HG03103 (cell line): ENCODE data around the gene RBBP4.
A peak's percentile ranks its signal among the peaks of the same experiment; 100 is the strongest.
"Not testable (repeated sequence)": the region's sequence is repeated elsewhere in the genome, so short reads cannot be mapped to it uniquely, and the experiment has no call there.

Source experiments
- ATAC-seq: cut with Tn5 transposase; IDR thresholded peaks from one replicate; pipeline ENCODE4 v1.9.1; 2021; ENCODE audit warnings: low read depth; ENCODE audit not compliant: unreplicated experiment

The RBBP4 gene

DNA sequence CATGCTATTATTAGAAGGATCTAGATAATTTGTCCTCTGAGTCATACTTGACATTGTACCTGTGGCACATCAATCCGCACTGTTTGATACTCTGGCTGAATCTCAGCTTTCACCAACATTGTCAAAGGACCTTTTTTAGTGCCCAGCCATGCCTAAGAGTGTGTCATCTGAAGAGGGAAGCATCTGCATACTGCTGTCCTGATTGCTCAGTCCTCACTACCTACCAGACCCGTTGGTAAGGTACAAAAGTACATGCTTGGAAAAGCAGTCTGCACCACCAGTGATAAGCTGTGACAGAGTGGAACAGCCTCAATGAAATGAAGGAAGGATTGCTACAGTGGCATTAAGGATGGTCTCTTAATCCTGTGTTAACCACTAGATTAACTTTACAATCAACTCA is 34.5 kb downstream of the RBBP4 start:
- ATAC-seq = no peak

DNA sequence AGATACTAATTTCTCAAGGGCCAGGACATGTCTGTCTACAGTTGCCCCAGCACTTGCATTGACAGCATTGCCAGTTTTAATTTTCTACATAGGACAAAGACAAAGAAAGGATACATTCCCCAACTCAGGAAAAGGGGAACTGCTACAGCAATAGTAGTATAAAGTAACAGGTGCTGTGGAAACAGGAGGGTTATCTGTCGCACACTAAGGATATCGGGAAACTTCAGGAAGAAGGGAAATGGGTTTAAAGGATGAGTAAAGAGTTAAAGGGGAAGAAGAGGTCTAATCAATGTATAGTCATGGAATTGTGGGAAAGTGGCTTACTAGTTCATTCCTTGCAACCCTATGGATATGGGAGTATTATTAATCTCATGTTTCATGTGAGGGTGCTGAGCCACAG is 35.4 kb downstream of the RBBP4 start:
- no peak for ATAC-seq

DNA sequence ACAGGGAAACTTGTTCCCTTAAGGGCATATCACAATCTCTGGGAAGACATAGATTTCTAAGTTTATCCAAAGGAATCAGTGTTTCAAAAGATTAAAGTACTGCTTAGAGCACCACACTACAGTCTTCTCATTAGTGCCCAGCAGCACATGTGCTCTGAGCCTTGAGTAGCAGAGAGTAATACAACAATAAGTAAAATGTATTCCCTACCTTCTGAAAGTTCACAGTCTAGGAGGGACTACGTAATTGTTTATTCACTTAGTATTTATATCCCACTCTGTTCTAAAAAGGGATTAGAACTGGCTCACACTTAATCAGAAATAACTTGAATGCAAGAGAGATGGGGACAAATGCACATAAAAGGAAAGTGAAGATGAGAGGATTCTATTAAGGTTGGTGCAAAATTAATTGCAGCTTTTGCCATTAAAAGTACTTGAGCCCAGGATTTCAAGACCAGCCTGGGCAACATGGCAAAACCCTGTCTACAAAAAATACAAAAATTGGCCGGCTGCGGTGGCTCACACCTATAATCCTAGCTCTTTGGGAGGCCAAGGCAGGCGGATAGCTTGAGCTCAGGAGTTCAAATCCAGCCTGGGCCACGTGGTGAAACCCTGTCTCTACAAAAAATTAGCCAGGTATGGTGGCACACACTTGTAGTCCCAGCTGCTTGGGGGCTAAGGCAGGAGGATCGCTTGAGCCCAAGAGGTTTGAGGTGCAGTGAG is 42.6 kb downstream of the RBBP4 start:
- no peak for ATAC-seq

DNA sequence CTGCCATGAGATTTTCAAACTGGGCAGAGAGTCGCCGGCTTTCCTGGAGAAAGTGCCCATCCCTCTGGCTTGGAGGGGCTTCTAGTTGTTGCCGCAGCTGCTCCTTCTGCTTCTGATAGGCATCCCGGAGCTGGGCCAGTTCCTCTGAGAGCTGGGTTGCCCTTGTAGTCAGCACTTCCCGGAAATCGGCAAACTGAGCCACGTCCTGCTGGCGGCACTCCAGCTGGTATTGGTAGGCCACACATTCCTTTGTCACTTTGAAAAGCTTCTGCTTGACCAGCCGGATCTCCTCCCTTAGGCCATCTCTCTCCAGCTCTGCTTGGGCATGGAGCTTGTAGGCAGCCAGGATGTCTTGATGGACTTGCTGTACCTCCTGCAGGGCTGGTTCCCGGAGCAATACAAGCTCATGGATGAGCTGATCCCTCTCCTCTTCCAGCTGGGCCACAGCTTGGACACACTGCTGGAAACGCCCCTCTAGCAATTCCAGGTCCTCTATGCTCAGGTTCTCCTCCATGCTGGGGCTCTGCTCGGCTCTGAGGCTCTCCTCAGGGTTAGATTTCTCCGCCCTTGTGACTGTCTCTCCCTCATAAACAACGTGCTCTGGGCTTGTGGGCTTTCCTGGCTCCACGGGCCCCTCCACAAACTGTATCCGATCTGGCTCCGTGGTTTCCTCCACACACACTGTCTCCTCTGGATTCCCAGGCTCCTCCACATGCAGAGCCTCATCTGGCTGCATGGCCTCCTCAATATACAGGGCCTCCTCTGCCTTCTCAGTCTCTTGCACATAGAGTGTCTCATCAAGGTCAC is 44.3 kb downstream of the RBBP4 start:
- ATAC-seq = no peak

DNA sequence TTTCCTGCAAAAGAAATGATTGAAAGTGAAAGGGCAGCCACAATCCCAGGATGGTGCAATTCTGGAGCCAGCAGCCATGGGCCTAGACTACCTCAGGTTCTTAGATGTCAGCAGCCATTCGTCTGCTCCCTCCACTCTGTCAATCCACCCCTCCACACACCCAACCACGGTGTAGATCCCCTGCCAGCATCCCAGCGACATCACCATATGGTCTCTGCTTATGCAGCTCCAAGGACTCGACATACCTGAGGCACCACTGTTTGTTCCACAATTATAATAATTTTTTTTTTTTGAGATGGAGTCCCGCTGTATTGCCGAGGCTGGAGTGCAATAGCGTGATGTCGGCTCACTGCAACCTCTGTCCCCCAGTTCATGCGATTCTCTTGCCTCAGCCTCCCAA is 45.0 kb downstream of the RBBP4 start:
- ATAC-seq = no peak

DNA sequence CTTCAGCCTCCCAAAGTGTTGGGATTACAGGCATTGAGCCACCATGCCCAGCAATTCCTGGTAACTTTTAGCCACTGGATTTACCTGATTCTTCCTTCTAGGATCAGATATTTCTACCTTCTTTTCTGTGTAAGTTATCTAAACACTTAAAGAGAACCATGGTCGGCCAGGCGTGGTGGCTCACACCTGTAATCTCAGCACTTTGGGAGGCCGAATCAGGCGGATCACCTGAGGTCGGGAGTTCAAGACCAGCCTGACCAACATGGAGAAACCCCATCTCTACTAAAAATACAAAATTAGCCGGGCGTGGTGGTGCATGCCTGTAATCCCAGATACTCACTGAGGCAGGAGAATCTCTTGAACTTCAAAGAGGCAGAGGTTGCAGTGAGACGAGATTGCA is 46.0 kb downstream of the RBBP4 start:
- ATAC-seq = not testable (repeated sequence)

DNA sequence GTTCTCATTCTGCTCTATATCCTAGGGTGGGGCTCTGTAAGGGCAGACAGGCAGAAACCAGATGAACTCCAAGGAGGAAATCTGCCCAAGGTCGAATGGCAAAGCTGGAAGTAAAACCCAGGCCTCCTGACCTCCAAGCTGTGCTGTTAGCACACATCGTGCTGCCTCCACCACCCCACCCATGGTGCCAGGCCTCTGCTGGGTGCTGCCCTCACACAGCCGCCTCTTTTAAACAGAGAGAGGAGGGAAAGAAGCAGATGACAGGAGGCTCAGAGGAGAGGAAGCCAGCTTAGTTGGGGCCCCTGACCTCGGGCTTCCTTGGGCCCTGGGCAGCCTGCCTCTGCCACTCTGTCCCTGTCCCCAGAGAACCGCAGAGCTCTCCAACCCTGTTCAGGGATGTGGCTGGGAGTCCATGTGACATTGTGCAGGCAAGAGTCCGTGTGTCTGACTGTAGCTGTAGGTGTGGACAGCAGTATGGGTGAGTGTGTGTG is 50.5 kb downstream of the RBBP4 start:
- no peak for ATAC-seq

DNA sequence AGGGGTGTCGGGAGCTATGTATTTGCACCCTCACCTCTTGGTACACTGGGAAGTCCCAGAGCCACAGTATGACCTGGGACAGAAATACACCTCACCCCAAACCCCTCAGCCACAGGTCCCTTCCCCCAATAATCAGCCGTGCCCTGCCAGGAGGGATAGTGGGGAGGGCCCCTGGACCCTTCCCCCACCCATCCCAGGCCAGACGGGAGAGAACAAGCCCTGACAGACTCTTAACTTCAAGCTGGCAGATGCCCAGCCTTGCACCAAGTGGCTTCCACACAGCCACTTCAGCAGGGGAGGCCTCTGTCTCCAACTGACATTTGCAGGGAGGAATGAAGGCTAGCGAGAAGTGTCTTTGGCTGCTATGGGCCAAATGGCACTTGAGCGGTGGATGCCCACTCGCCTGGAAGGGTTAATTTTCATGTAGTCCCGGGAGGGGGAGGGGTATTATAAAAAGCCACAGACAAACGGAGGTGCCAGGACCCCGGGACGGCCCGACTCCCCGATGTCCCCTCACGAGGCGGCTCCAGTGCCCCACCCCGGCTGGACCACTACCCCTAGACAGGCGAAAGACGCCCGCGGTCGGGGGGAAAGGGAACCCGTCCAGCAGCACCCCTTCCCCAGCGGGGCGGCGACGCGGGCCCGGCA is 51.1 kb downstream of the RBBP4 start:
- no peak for ATAC-seq

DNA sequence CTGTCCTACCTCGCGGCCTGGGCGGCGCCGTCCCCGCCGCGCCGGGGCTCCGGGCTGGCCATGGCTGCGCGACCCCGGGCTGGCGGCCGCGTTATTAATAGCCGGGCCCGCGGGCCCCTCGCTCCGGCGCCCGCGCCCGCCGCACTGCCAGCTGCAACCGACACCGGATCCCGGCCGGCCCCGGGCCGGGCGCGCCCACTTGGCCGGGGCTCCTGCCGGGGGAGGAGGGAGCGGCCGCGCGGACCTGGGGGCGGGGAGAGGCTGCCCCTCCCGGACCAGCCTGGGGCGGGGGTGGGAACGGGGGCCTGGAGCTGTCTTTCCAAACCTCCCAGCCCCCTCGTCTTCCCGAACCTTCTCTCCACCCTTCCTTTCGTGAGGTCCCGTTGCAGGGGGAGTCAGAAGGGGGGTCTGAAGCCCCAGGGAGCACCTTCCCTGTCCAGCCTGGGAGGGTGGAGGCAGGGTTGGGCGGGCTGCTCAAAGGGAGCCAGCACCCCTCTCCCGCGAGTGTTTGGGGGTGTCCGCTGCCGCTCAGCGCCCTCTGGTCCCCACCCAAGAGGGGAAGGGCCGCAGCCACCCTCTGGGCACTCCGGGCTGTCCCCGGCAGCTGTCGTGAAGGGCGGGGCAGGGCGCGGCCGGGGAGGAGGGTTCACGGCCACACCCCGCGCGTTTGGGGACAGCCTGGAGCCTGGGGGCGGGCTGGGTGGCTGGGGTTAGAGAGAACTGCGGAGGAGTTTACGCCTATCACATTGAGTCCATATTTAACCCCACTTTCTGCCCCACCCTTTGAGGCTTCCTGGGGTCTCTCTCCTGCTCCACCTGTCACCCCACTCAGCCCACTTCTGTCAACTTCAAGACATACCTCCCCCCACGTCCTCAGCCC is 51.8 kb downstream of the RBBP4 start, which contains the start of gene SYNC:
Gene SYNC (minus strand): TSS at position 172 of the 880 bp plus-strand sequence. CDS start 110 bp downstream, at position 62.
- no peak for ATAC-seq

DNA sequence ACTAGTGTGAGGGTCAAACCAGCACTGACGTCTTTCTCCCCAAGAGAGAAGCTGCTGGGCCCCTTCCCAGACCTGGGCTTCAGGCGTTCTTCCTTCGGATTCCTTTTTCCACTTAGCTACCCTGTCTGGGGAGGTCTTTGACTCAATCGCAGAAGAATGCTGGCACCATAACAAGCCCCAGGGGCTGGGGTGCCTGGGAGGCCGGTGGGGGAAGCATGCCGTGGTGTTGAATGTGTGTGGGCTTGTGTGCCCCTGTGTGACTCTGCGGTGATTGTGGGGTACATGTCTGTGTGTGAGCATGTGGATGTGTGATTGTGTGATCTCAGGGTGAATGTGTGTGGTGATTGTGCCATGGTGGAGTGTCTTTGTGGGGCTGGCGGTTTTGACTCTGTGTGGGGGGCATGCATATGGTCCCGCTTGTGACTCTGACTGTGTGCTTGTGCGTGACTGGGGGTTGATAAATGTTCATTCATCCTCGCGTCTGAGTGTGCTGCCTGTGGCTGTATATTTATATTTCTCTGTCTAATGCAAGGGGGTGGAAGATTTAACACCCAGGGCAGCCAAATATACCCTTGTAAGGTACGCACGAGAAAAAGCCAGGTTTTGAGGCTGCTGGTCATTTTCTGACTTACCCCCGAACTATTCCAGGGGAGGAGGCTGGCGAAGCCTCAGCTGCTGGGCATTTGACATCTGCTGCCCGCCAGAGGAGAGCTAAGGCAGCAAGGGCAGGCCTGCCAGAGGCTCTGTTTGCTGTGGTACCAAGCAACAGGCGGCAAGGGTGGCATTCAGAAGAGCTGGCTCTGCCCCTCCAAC is 52.7 kb downstream of the RBBP4 start:
- no peak for ATAC-seq

DNA sequence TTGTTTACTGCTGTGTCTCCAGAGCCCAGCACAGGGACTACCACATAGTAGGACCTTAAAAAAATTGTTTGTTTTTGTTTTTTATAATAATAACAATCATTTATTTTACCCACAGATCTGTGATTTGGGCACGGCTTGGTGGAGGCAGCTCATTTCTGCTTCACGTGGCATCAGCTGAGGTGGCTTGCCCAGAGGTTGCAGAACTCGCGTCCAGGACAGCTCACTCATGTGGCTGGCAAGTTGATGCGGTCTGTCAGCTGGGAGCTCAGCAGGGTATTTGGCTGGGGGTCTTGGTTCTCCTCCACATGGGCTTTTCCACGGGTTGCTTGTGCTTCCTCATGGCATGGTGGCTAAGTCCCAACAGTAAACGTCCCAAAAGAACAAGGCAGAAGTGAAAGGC is 54.5 kb downstream of the RBBP4 start:
- no peak for ATAC-seq

DNA sequence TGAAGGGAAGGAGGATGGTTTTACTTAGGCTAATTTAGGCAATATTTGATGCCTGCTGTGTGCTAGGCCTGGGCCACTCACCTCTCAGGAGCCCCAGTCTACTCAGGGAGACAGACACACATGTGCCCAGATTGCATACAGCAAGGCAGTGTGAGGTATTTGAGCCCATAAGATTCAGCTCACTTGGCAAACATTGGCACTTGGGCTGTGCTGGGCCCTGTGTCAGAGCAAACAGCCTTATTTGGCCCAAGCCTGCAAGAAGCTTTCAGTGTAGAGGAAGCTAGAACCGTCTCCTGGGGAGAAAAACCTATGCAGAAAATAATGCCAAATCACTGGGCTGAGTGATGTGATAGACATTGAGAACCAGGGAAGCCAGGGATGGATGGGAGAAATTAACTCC is 55.5 kb downstream of the RBBP4 start:
- no peak for ATAC-seq

DNA sequence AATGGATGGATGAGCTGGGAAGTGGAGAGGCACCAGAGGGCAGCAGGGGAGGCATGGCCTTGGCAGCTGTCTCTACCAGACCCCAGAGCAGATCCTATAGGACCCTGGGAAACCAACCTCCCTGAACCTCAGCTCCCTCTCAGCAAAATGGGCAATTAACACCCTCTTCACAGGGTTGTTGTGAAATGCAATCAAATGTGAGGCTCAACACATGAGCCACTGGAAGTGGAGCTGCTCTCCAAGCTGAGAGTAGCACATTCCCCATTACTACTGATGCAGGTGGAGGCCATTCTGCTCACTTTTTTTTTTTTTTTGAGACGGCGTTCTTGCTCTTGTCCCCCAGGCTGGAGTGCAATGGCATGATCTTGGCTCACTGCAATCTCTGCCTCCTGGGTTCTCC is 58.1 kb downstream of the RBBP4 start:
- ATAC-seq = no peak

DNA sequence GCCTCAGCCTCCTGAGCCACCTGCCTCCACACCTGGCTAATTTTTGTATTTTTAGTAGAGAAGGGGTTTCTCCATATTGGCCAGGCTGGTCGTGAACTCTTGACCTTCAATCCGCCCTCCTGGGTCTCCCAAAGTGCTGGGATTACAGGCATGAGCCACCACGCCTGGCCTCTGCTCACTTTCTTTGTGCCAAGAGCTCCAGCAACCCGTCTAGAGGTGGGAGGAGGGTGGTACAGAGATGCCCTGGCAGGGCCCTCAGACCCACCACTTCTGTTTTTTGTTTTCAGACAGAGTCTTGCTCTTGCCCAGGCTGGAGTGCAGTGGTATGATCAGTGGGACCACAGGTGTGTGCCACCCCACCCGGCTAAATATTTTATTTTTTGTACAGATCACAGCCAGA is 58.5 kb downstream of the RBBP4 start:
- no peak for ATAC-seq

DNA sequence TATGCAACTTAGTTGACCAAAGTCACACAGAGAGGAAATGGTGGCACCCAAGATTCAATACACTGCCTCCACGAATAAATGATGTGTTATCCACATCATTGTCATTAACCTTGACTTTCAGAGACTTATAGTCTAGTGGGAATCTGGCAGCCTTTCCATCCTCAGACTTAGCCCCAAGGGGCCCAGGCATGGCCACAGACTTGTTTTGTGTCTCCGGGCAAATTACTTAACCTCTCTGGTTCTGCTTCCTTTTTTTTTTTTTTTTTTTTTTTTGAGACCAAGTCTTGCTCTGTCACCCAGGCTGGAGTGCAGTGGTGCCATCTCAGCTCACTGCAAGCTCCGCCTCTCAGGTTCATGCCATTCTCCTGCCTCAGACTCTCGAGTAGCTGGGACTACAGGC is 60.2 kb downstream of the RBBP4 start:
- ATAC-seq = not testable (repeated sequence)

DNA sequence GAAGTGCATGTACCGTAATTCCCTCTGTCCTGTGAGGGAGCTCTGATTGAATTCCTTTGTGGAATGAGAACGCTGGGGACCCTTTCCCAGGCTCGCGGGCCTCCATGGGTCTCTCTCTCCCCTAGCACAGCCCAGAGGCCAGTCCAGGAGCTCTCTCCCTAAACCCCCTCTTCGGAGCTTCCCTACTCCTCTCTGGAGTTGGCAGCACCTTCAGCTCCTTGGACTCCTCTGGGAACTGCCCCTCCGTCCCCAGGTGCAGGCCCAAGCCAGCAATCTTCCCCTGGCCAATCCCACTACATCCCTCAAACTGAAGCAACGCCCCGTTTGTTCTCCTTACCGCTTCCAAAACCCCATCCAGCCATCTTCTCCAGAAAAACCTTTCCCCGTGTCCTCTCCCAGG is 62.1 kb downstream of the RBBP4 start:
- no peak for ATAC-seq

DNA sequence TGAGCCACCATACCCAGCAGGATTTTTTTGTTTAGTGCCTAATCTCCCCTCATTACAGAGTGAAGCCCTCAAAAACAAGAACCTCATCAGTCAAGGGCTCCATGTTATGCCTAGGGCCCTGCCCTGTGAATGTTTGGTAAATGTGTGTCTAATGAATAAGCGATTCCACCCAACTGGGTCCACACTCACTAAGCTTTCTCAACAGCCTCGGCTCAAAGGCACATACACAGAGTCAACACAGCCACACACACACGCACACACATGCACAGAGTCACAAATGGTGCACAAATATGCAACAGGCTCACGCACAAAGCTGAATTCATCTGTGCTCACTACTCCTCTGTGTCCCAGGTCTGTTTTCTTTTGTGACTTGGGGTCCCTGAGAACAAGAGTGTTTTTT is 63.3 kb downstream of the RBBP4 start:
- no peak for ATAC-seq

DNA sequence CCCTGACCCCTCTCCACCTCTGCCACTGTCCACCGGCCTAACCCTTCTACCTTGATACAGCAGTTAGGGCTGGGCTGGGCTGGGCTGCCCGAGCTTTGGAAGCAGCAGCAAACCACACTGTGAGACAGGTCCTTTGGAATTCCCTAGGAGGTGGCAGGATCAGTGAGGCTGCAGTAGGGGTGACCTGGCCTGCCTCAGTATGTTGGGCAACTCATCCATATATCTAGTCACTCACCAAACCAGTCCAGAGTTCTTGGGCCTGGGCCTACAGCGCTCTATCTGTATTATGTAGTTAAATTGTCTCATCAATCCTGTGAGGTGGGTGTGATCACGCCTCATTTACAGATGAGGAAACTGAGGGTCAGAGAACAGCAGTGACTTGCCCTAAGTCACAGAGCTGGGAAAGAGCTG is 64.9 kb downstream of the RBBP4 start:
- ATAC-seq = no peak

DNA sequence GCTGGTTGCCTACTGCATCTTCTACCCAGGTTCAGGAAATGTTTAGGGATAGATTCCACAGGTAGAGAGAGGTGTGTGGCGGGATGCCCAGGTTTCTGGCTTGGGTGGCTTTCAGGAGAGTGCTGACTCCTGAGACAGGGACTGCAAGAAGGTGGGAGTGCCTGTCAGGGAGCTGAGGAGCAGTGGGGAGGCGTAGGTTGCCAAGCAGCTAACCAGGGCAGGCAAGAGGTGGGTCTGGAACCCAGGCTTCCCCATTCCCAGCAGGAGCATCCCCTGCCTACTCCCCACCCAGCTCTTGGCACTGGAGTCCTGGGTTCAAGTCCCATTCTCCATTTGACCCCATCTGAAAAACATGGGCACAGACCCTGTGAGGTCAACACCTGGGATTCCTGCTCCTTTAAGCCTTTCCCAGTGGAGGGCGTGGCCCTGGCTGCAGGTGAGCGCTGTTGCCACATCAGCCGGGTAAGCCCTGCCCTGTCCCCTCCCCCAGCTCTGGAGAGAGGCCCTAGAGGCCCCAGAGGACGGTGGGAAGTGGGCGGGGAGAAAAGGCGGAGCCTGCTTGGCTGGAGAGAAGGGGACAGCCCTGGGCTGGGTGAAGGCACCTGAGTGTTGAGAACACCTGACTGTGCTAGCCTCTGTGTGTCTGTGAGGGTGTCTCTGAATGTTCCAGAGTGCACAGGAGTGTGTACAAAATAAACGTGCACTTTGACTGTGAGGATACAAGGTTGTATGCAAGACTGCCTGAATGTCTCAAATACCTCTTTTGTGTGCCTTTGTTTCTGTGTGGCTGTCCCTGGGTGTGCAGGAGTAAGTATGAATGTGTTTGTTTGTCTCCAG is 65.5 kb downstream of the RBBP4 start:
- ATAC-seq = peak; percentile 50
